Fibroblast of skin of abdomen (primary cell): ENCODE data around the gene ARHGEF28.

ENCODE experiments used
- DNase-seq: peaks from one replicate; pipeline ENCODE4 v3.0.0-alpha.2; 2013

The ARHGEF28 gene

GRCh38 chr5:73623901-73624404 is 2.0 kb upstream of the ARHGEF28 start:
- no peak for DNase-seq

DNA sequence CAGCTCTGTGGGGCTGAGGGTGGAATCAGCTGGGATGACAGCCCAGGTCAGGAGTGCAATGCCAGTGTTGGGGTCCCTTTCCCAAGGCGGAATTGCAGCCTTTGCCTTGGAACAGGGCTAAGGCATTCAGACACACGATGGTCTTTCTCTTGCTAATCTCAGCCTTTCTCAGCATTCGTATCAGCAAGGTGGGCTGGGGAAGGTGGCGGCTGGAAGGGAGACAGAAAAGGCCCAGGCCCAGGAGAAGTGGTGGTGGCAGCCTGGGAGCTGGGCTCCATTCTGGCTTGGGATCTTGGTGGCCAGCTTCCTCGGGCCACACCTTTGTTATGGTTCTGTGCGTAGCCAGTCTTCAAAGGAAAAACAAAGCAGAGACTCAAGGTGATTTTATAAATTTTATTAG is 1.1 kb upstream of the ARHGEF28 start:
- no peak for DNase-seq

GRCh38 chr5:73625372-73625943 is 538 bp upstream of the ARHGEF28 start:
- DNase-seq, result no peak

DNA sequence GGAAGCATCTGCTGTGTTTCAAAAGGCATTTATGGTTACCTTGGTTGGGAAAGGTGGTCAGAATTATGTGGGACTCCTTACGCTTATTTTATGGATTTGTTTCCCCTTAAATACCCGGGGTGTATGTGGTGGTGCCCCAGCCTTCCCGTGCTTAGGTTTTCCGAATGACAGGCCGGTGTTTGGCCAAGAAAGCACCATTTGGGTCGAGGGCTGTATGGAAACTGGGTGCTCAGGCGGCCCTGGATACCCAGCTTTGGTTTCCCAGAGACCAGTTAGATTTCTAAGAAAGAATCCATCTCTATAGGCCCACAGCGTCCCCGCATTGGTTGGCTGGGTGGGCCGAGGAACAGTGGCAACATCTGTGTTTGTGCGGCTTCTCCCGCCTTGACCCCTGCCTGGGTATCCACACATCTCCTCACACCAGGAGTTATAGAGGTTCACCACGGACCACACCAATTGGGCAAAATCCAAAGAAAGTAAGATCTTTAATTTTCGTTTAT is 868 bp downstream of the ARHGEF28 start:
- no peak for DNase-seq

- DNase-seq, result no peak
Observed at GRCh38 chr5:73629456-73629855, 3.5 kb downstream of the ARHGEF28 start.

DNA sequence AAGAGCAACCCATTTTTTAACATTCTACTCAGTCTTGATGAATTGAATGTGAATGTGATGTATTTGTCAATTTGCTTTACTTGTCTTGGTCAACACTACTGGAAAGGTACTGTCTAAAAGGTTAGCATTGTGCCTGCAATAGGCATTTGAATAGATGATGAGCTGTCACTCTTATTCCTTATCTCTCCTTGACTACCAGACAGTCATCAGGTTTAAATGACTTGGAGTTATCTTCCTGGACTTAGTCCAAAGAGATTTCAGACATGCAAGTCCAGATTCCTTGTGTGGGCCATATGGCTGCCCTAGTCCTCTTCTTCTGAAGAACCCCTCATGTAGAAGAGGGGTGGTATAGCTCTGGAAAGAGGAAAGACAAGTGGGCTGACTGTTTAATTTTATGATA is 4.8 kb downstream of the ARHGEF28 start:
- no peak for DNase-seq

GRCh38 chr5:73631500-73631899 is 5.5 kb downstream of the ARHGEF28 start:
- no peak for DNase-seq

DNA sequence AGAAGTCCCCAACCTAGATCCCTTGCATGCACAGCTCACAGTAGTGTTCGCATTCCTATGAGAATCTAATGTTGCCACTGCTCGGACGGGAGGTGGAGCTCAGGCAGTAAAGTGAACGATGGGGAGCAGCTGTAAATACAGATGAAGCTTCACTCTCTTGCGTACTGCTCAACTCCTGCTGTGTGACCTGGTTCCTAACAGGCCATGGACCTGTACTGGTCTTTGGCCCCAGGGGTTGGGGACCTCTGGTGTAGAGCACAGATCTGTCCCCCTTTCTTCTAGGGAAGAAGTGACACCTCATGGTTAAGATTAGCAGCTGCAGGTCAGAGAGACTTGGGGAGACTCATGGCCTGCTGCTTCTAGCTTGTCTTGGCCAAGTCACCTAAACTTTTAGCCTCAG is 7.1 kb downstream of the ARHGEF28 start:
- DNase-seq, result no peak

DNA sequence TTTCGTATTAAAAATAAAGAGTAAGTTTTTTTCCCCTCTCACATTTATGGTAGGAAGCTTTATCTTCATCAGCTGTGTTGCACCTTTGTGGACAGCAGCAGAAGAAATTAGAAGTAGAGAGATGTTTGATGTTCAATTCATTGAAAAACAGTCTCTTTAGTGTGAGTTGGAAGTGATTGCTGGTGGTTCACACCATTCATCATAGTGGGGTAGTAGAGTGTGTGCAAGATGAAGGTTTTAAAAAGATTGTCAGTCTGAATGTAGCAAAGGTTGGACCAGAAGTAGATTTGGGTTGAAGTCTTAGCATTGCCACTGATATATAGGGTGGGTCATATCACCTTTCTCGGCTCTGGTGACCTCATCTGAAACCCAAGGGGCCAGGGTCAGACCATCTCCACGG is 10.4 kb downstream of the ARHGEF28 start:
- DNase-seq, result no peak

DNA sequence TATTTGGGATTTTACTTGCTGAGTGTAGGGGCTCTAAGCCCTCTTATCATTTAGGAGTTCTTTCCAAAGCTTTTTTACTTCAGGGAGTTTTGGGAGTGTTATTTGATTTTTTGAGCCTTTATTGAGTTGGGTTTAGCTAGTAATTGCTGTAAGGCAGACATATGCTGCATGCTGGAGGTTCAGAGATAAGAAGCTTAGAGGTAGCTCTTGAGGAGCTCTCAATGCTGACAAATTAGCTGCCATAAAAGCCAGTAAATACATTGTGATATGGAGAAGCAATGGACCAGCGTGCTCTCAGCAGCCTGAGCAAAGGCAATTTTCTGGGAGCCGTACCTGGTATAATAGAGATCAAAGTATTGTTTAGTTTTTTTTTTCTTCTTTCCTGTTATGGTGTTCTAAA is 11.6 kb downstream of the ARHGEF28 start:
- no peak for DNase-seq

DNA sequence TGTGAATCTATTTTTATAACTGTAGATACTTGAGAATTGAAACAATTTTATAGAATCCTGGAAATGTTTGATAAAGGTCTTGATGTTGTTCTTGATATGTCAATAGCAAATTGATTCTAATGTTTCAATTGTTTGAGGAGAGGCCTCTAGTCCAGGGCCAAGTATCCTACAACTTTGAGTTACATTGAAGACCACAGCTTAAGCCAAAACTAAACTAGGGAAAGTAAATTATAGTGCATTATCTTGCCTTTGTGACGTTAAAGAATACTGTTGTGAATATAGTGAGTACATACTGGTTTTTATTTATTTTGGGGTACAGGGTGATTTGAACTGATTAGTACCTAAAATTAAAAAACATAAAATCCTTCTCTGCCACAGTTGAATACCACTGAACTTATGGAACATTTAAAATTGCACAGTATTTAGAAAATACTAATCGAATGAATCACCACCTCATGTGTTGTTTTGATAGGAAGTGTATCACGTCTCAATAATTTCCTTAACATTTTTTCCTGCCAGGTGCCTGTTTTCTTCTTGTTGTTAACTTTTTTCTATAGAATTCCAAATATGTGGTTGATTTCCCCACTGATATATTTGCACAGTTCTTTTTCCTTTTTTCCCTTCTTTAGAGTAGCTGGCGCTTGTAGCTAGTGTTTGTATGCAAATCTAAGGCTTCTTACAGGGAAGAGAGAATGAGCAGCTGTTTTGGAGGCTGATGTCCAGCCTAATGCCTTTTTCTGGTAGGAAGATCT is 12.5 kb downstream of the ARHGEF28 start:
- DNase-seq, result peak; percentile 86

DNA sequence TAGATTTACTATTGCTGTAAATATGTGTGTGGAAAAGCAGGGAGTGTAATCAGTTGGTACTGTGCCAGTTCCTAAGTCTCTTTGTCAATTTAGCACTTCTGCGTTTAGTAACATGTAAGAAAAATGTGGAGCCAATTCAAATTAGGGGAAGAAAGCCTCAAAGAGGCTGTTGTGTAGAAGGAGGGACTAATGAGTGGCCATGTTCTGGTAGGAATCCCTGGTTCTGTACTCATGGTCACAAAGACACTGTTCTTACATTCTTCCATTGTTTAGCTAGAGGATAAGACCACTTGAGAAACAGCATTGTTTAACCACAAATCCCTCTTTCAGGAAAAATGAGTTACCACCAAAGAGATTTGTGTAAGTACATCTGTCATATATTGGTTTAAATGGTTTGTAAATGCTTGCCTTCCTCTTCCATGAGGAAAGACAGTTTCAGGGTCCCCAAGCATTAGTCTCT is 14.9 kb downstream of the ARHGEF28 start:
- peak; percentile 61 for DNase-seq

DNA sequence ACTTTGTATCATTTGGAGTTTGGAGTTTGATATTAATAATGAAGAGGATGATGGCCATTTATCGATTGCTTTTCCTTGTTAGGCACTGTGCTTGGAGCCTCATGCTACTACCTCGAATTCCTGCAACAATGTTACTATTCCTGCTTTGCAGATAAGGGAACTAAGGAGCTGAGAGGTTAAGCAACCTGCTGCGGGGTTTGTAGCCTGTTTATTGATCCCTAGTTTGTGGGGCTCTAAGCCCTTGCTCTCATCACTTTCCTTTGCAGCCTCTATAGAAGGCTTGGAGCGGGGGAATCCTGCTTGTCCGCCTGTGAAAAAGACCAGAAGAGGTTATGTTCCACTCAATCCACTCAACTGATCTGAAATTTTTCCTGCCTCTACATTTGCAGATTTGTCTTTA is 15.8 kb downstream of the ARHGEF28 start:
- DNase-seq, result no peak

DNA sequence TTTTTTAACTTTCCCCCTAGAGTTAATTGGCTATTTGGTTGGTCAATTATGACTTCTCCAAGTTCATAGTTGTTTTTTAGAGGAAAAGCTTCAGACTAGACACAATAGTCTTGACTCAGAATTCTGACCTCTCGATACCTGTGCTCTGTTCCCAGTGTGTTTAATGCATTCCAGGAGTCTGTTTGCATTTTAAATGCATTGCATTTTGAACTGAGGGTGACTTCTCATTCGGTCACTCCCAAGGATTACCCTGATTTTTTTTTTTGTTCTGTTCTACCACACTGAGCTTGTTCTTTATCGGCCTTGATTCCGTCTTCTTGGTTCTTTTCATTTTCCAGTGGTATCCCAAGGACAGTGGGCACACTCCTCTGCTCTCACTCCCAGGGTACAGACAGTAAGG is 16.3 kb downstream of the ARHGEF28 start:
- no peak for DNase-seq

- DNase-seq, result no peak
Observed at GRCh38 chr5:73644385-73644963, 18.5 kb downstream of the ARHGEF28 start.

GRCh38 chr5:73647721-73648120 is 21.7 kb downstream of the ARHGEF28 start:
- DNase-seq, result no peak

GRCh38 chr5:73648515-73648914 is 22.5 kb downstream of the ARHGEF28 start:
- no peak for DNase-seq

DNA sequence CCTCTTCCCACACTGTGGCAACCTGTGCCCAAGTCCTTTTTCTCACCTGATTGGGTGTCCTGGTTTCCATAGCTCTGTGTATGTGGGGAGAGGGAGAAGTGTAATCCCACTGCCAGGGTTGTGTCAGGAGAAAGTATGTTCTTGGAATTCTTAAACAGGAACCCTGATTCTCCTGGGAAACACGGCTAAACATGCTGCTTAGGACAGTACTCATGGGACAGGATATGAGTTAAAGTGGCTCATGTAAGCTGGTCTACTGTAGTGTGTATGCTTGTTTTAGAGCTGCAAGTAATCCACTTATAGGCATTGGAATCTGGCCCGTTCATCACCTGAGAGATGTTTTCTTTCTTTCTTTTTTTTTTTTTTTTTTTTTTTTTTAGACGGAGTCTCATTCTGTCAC is 23.9 kb downstream of the ARHGEF28 start:
- DNase-seq, result no peak

DNA sequence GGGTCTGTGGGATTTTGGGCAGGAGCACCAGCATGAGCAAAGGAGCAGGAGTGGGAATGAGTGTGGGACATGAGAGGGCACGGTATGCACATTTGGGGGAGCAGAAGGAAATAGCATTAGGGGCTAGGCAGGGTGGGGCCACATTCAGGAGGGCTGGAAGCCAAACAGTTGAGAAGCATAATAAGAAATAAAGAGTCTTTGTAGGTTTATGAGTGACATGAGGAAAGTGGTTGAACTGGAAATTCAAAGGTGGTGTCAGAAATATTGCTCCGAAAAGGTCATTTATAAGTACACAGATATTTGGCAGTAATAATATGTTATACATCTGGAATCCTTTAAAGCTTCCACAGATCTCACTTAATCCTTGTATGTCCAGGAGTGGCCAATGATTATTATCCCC is 26.4 kb downstream of the ARHGEF28 start:
- no peak for DNase-seq

GRCh38 chr5:73654171-73654811 is 28.3 kb downstream of the ARHGEF28 start:
- DNase-seq, result peak; percentile 22

DNA sequence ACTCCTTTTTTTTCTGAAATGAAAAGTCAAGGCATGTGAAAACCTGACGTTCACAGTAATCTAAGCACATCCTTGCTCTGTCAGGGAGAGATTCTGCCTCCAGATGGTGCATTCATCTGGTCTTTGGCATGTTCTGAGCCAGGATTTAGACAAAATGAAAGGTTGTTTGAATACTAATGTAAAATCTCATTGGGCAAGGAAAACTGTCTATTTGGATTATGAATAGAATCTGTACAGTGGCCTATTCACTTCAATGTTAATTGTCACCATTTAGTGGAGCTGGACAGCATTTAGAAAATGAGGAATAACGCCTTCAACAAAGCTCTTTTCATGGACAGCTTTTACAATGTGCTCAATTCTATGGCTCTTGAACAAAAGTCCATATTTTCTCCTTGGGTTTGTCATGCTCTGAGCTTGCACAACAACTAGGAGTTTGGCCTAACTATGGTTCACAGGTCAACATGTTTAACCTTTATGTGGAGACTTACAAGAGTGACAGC is 28.9 kb downstream of the ARHGEF28 start:
- no peak for DNase-seq

GRCh38 chr5:73655521-73656160 is 29.6 kb downstream of the ARHGEF28 start:
- DNase-seq, result no peak

- no peak for DNase-seq
Observed at GRCh38 chr5:73661753-73662152, 35.8 kb downstream of the ARHGEF28 start.
